Stimulated activated naive CD8-positive, alpha-beta T cell treated with anti-CD3 and anti-CD28 coated beads, Interleukin-15, amount 100 ng/mL, for 72 hours (primary cell): ENCODE data around the gene CSNK1G3.
"Not testable (repeated sequence)": the region's sequence is repeated elsewhere in the genome, so short reads cannot be mapped to it uniquely, and the experiment has no call there.

Experiments
- ATAC-seq: fragments of 150-1000 bp; cut with Tn5 transposase; 2 replicates; pipeline ENCODE4 v1.10.0; 2021; ENCODE audit warnings: mild to moderate bottlenecking, moderate library complexity
- DNase-seq, 2 donors: peaks; one replicate each; pipeline ENCODE4 v3.0.0; 2021 to 2022
- H3K27ac Mint-ChIP-seq, 2 donors: one replicate each; pipeline ENCODE4 v1.8.0; 2022; ENCODE audit warnings: mild to moderate bottlenecking in 2 of 2, mixed read lengths in 2 of 2, moderate library complexity in 2 of 2
- H3K27me3 Mint-ChIP-seq: one replicate; pipeline ENCODE4 v1.8.0; 2022; ENCODE audit warnings: mixed read lengths
- H3K4me1 Mint-ChIP-seq: one replicate; pipeline ENCODE4 v1.8.0; 2022; ENCODE audit warnings: mild to moderate bottlenecking, mixed read lengths
- H3K4me3 Mint-ChIP-seq, 2 donors: one replicate each; pipeline ENCODE4 v1.8.0; 2022; ENCODE audit warnings: mild to moderate bottlenecking in 2 of 2, mixed read lengths in 2 of 2, moderate library complexity in 1 of 2
- H3K9me3 Mint-ChIP-seq, 2 donors: one replicate each; pipeline ENCODE4 v1.8.0; 2022; ENCODE audit warnings: mixed read lengths in 2 of 2

The CSNK1G3 gene

DNA sequence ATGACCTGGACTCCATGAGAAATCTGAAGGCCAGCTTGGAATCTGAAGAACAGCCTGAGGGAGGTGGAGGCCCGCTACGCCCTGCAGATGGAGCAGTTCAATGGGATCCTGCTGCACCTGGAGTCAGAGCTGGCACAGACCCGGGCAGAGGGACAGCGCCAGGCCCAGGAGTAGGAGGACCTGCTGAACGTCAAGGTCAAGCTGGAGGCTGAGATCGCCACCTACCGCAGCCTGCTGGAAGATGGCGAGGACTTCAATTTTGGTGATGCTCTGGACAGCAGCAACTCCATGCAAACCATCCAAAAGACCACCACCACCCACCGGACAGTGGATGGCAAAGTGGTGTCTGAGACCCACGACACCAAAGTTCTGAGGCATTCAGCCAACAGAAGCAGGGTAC is 125.1 kb downstream of the CSNK1G3 start:
- not testable (repeated sequence) for H3K9me3 Mint-ChIP-seq, H3K27ac Mint-ChIP-seq, ATAC-seq, H3K4me1 Mint-ChIP-seq, H3K4me3 Mint-ChIP-seq, DNase-seq
- peaks cover 22% of the 10 kb centered on the region for H3K27me3 Mint-ChIP-seq

DNA sequence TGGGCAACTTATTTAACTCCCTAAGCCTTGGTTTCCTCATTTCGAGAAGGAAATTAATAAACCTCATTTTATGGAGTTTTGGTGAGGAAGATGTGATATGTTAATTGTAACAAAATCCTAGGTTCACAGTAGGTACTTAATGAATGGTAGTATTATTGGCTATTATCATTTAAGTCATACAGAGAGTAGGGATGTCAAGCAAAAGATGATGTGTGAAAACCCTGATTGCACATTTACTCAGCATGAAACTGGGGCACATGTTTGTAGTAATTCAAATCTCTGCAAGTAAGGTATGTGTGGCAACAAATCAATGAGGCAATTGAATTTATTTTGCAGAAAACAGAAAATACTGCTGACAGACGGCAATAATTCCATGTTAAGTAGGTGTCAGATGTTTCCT is 127.3 kb downstream of the CSNK1G3 start:
- no peak overlapping the region for H3K4me3 Mint-ChIP-seq

DNA sequence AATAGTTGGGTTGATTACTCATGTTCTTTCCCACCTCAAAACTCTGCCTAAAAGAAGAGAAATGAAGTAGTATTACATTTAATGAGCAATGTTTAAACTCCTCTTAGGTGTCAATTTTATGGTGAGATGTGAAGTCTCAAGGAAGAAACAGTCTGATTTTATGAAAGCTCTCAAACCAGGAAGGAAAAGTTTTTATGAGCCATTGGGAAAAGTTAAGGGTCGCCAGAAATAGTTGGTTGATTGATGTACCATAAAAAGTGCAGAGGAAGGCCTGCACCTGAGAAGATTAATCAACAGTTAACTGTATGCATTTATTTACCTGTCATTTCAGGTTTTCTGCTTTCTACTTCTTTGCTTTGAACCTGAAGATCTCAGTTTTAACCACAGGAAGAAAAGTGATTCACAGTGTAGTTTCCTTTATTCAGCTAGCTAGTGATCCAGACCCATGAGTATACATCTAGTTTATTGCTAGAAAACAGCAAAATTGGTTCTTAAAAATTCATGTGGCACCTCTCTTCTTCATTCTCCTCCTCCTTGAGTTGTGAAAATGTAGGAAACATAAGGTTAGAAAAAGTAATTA is 133.1 kb downstream of the CSNK1G3 start:
- H3K27me3 Mint-ChIP-seq = peaks cover 9% of the 10 kb centered on the region
- no peak for DNase-seq
- no peaks in the 10 kb centered on the region for H3K4me1 Mint-ChIP-seq
- H3K27ac Mint-ChIP-seq = peak overlapping the region in 1 of 2 donors; percentile 72
- ATAC-seq = no peak
- H3K4me3 Mint-ChIP-seq = no peak overlapping the region
- peaks cover 0 to 4% of the 10 kb centered on the region in 2 donors for H3K9me3 Mint-ChIP-seq

More for the DNA sequence above, 127.3 kb downstream of the CSNK1G3 start:
- no peak overlapping the region for H3K27ac Mint-ChIP-seq
- peaks cover 0 to 6% of the 10 kb centered on the region in 2 donors for H3K9me3 Mint-ChIP-seq
- no peak for DNase-seq
- H3K27me3 Mint-ChIP-seq = peaks cover 22% of the 10 kb centered on the region
- no peaks in the 10 kb centered on the region for H3K4me1 Mint-ChIP-seq
- no peak for ATAC-seq

DNA sequence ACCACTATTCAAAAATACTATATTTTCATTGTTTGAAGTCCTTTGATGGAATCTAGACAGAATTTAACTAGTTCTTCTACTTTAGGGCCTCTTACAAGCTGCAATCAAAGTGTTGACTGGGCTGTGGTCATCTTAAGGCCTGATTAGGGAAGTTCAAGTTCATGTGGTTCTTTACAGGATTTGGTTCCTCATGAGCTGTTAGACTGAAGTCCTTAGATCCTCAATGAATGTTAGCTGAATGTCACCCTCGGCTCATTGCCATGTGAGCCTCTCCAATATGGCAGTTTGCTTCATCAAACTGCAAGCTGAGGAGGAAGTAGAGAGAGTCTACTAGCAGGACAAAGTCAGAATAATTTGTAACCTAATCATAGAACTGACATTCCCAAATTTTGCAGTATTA is 135.1 kb downstream of the CSNK1G3 start:
- ATAC-seq (no peak), DNase-seq (no peak)
- peaks cover 3% of the 10 kb centered on the region for H3K27me3 Mint-ChIP-seq
- peaks cover 0 to 4% of the 10 kb centered on the region in 2 donors for H3K9me3 Mint-ChIP-seq
- no peaks in the 10 kb centered on the region for H3K4me1 Mint-ChIP-seq
- H3K4me3 Mint-ChIP-seq = no peak overlapping the region
- no peak overlapping the region for H3K27ac Mint-ChIP-seq

DNA sequence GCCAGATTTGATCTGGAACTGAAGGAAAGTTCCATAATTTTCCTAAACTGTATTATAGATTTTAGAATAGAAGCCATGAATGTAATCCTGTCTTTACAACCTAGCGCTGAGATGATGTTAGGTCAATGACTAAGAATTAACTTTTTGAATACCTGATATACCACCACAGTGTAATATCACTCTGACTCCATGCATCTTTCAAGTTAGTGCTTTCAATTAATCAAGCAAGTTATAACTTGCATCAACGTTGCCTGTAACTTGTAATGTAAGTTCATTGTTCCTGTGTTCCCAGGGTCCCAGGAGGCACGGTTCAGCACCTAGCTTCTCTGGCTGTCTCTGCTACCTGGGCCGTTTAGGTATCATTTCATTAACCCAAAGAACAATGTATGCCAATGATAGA is 139.3 kb downstream of the CSNK1G3 start:
- peaks cover 0 to 4% of the 10 kb centered on the region in 2 donors for H3K9me3 Mint-ChIP-seq

DNA sequence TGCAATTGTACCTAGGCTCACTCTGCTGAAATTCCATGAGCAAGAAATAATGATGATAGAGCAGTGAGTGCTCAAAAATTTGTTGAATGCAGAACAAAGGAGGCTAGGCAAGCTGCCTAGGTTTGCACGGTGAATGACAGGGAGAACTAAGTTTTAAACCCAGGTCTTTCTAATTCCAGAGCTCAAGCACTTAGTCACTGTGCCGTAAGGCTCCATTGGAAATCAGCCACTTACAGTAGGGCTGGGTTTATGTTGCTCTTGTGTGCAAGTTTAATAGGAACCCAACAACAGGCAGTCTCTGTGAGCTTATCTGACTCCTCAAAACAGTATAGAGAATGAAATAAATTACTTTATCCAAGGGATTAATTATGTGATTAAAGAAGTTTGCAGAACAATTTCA is 147.0 kb downstream of the CSNK1G3 start:
- H3K27me3 Mint-ChIP-seq = peaks cover 8% of the 10 kb centered on the region
- H3K4me3 Mint-ChIP-seq = no peak overlapping the region
- DNase-seq (no peak), ATAC-seq (no peak)
- H3K27ac Mint-ChIP-seq = no peak overlapping the region
- H3K9me3 Mint-ChIP-seq = no peaks in the 10 kb centered on the region
- H3K4me1 Mint-ChIP-seq = no peaks in the 10 kb centered on the region

More for the DNA sequence above, 139.3 kb downstream of the CSNK1G3 start:
- Mint-ChIP-seq H3K4me1 (no peaks in the 10 kb centered on the region), H3K27ac (no peak overlapping the region), H3K4me3 (no peak overlapping the region), H3K27me3 (no peaks in the 10 kb centered on the region)
- no peak for DNase-seq
- no peak for ATAC-seq

DNA sequence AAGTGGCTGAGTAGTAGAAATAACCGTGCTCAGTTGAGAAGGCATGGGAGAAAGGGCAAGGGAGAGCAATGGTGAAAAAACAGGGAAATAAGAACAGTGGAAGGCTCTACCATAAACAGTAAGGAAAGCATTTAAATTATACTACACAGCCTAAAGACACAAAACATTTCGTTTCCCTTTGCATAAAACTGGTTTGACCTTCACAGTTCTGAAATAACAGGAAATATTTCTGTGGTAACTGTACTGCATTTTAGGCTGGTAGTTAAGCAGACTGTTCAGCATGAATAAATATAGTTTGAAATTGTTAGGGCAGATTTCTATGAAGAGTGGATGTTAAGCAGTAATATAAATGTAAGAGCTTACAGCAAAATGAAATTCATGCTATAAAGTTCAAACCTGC is 147.5 kb downstream of the CSNK1G3 start:
- Mint-ChIP-seq H3K27ac (no peak overlapping the region), H3K4me3 (no peak overlapping the region), H3K27me3 (peaks cover 8% of the 10 kb centered on the region), H3K9me3 (no peaks in the 10 kb centered on the region), H3K4me1 (no peaks in the 10 kb centered on the region)
- DNase-seq (no peak), ATAC-seq (no peak)

DNA sequence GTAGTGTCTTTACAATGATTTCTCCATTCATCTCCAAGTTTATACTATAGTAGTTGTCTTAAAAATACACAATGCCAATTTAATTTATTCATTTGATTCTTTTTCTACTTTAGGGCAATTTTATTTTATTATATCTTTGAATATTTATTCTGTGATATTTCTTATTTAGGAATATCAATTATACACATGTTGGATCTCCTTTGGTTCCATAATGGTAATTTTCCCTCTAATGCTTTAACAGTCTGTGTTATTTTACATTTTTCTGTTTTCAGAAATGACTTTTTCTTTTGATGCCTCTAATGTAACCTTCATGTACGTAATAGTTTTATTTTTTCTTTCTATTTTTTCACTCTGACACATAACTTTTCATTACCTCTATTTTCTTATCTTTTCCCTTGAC is 153.0 kb downstream of the CSNK1G3 start:
- Mint-ChIP-seq H3K27me3 (peaks cover 30% of the 10 kb centered on the region), H3K4me1 (no peaks in the 10 kb centered on the region), H3K9me3 (no peaks in the 10 kb centered on the region), H3K27ac (no peak overlapping the region), H3K4me3 (no peak overlapping the region)
- no peak for ATAC-seq
- DNase-seq = no peak

DNA sequence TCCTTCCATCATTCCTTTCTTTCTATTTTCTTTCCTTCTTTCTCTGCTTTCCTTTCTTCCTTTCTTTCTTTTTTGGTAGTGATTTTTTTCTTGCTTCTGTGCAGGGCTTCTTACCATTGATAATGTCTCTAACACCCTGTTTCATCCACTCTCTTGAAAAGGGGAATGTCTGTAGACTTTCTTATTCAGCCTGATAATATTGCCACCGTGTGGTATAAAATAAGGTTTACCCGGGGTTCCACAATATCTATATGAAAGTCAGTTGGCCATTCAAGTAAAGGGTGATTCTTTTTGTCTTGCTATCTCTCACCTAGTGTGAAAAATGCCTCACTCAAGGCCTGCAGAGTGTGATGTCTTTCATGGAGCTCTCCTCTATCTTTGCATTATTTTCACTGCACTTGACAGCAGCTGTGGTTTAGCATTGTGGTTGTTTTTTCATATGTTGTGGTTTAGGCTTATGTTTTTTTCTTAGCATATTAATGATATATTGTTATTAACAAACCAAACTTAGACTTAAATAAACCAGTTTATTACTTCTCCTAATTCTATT is 153.9 kb downstream of the CSNK1G3 start:
- no peak for ATAC-seq
- H3K4me1 Mint-ChIP-seq = no peaks in the 10 kb centered on the region
- no peak overlapping the region for H3K4me3 Mint-ChIP-seq

More for the DNA sequence above, 153.9 kb downstream of the CSNK1G3 start:
- Mint-ChIP-seq H3K27me3 (peaks cover 22% of the 10 kb centered on the region), H3K27ac (no peak overlapping the region), H3K9me3 (no peaks in the 10 kb centered on the region)
- no peak for DNase-seq
